Stimulated activated CD4-positive, alpha-beta T cell treated with anti-CD3 and anti-CD28 coated beads, Interleukin-4, amount 100 ng/mL, for 48 hours (primary cell): ENCODE measurements around the gene GMEB2.

Source experiments
- DNase-seq, 2 donors: peaks; one replicate each; pipeline ENCODE4 v3.0.0-alpha.2; 2020; ENCODE audit warnings: low read depth in 2 of 2

Gene GMEB2

DNA sequence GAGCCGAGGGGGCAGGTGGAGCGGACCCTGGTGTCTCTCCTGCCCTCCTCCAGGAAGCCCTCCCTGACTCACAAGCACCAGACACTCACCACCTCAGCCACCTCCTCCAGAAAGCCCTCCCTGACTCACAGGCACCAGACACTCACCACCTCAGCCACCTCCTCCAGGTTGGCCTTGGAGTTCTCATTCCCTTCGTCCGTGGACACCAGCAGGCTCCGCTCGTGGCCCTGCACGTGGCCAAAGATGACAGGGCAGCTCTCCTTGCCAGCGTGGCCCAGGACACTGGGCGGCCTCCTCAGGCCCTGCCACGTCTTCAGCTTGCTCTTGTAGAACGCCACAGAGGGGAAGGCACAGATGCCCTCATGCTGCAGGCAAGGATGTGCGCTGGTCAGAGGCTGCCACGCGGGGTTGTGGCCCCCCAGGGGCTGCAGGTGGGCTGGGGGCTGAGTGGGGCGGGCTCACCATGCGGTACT is 66.5 kb downstream of the GMEB2 start:
- DNase-seq: no peak

DNA sequence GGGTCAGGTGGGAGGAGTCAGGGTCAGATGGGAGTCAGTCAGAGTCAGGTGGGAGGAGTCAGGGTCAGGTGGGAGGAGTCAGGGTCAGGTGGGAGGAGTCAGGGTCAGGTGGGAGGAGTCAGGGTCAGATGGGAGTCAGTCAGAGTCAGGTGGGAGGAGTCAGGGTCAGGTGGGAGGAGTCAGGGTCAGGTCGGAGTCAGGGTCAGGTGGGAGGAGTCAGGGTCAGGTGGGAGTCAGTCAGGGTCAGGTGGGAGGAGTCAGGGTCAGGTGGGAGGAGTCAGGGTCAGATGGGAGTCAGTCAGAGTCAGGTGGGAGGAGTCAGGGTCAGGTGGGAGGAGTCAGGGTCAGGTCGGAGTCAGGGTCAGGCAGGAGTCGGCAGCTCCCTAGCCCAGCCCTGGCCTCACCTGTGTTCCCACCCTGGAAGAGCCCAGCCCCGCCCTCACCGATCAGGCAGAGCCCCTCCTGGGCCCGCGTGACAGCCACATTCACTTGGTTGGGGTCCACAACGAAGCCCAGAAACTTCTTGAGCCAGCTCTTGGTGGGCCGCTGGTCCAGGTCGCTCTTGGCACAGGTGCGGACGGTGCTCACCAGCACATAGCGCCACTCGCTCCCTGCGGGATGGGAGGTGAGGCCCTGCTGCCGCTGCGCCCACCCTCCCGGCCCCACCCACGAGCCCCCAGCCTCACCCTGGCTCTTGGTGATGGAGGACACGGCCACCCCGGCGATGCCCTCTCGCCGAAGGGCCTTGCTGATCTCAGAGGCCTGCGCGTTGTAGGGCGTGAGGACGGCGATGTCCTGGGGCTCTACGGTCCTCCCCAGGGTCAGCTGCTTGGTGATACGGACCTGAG is 67.2 kb downstream of the GMEB2 start:
- peak in 1 of 2 donors; percentile 51 for DNase-seq

DNA sequence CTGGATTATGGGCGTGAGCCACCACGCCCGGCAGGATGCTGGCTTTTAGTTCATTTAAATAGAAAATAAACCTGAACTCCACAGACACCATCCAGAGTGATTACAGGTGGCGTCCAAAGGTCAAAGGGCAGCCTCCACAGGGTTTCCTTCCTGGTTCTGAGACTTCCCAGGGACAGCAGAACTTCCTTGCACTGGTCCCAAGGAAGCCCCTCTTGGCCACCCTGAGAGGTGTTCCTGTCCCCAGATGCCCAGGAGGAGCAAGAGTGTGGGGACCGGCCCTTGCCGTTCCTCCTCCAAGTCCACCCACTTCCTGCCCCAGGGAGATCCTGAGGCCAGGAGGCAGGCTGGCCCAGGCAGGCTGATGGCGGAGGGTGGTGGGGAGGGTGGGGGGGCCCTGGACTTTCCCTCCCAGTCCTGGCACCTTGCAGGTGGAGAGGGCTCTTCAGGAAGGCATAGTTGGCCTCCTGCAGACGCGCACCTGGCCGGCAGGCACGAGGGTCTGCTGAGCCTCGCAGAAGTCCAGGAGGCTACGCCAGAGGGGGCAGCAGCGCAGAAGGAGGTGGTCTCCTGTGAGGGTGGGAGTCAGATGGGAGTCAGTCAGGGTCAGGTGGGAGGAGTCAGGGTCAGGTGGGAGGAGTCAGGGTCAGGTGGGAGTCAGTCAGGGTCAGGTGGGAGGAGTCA is 68.0 kb downstream of the GMEB2 start:
- DNase-seq: no peak

DNA sequence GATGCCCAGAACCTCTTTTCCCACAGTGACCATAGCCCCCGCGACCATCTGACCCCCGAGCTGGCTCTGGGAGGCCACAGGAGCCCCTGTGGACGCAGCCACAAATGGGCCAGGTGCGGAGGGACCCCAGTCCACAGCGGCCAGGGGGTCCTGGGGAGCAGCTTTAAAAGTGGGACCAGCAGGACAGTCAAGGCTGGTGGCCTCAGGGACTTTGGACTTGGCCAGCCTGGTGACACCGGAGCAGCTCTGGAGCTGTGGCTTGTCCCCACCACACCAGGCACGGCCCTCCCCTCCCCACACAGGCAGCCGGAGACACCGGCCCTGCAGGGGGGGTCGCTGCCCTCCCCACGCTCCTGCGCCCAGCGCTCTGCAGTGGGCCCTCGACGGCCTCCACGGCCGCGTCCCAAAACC is 69.4 kb downstream of the GMEB2 start:
- DNase-seq: no peak

DNA sequence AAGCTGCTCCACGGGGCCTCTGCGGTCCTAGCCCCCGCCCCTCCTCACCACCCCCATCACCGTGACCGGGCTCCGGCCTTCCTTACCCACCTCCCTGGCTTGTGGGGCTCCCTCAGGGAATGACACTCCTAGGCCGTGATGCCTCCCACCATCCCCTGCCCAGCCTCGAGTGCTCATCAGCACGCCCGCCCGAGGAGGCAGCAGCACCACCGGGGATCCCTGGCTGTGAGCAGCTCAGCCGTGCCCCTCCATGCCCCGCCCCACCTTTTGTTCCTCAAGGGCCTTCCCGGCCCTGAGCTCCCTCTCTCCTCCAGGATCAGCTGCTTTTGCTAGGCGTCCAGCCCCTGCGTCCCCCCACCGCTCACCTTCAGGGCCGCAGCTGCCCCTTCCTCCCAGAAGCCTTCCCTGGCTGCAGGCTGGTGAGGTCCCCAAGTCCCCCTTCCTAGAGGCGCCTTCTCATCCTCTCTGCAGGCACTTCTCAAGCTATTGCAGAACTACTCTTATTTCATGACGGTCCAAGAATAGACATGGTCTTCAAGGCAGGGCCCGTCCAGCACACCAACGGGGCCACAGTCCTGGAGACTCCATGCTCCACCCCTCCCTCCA is 69.9 kb downstream of the GMEB2 start:
- DNase-seq: no peak

DNA sequence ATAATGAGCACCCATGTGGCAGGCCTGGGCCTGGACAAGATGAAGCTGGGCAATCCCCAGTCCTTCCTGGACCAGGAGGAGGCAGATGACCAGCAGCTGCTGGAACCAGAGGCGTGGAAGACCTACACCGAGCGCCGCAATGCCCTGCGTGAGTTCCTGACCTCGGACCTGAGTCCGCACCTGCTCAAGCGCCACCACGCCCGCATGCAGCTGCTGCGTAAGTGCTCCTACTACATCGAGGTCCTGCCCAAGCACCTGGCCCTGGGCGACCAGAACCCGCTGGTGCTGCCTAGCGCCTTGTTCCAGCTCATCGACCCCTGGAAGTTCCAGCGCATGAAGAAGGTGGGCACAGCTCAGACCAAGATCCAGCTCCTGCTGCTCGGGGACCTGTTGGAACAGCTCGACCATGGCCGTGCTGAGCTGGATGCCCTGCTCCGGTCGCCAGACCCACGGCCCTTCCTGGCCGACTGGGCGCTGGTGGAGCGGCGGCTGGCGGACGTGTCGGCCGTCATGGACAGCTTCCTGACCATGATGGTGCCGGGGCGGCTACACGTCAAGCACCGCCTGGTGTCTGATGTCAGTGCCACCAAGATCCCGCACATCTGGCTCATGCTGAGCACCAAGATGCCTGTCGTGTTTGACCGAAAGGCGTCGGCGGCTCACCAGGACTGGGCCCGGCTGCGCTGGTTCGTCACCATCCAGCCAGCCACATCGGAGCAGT is 71.1 kb downstream of the GMEB2 start:
- no peak for DNase-seq

DNA sequence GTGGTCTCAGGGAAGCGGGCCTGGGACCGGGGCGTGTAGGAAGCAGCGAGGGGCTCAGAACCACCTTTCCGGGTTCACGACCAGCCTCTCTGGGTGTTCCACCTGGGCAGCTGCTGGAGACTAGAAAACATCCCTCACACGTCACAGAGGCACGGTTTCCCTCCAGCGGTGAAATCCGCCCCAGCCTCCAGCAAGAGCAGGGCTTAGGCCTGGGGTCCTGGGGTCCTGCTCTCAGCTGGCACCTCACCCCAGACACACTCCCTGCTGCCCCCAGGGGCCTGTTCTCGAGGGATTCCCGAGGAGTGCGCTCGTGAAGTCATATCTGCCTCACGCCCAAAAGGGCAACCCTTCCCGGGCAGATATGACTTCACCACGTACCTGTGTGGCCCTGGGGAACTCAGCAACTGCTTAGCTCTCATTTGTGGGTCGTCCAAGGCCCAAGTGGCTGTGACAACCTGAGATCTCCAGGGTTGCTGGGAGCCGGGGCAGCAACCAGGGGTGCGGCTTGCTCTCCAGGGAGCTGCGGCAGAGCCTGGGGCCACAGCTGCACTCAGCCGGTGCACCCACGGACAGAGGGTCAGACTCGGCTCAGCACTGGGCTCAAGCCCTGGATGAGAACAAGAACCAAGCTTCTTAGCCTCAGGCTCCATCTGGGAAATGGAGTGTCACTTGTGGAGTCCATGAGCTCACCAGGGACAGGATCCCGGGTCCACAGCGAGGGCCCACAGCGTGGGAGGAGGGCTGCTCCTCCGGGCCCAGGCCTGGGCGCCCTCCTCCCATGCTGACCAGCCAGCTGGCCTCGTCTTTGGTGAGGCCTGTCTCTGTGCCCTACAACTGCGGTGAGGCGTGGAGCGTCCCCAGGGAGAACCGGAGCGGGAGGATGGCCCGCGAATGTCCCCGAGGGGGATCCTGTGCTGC is 72.3 kb downstream of the GMEB2 start:
- DNase-seq: no peak

DNA sequence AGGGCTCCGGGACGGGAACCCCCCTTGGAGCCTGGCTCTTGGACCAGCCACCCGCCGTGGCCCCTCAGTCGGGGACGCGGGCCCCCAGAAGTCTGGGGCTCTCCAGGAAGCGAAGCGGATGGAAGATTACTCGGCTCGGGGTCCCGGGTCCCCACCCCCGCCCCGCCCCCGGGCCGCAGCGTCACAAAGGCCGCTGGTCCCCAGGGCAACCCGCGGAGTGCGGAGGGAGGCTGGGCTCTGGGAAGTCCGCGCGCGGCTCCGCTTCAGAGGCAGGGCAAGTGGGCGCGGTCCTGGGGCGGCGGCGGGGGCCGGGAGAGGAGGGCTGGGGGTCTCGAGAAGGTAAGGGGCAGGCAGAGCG is 73.0 kb downstream of the GMEB2 start, which contains the start of gene FNDC11:
FNDC11 (plus strand) TSS at position 227 of the 358 bp plus-strand sequence. CDS start 1,505 bp downstream, outside the sequence.
- DNase-seq: no peak

DNA sequence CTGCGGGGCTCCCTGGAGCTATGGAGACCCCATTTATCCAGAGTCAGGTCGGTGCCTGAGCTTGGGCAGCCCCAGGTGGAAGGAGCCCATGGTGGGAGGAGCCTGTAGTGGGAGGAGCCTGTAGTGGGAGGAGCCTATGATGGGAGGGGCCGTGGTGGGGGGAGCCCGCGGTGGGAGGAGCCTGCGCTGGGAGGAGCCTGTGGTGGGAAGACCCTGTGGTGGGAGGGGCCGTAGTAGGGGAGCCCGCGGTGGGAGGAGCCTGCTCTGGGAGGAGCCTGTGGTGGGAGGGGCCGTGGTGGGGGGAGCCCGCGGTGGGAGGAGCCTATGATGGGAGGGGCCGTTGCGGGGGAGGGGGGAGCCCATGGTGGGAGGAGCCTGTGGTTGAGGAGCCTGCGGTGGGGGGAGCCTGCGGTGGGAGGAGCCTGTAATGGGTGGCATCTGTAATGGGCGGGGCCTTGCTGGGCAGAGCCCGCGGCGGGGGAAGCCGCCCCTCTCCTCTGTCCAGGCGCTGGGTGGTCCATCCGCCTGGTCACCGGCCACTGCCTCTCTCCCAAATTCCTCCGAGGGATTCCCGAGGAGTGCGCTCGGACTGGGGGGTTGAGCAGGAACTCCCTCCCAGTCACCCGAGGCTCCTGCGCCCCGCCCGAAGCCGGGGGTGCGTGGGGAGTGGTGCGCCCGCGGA is 73.5 kb downstream of the GMEB2 start:
- DNase-seq: peak; percentile 82 to 94

DNA sequence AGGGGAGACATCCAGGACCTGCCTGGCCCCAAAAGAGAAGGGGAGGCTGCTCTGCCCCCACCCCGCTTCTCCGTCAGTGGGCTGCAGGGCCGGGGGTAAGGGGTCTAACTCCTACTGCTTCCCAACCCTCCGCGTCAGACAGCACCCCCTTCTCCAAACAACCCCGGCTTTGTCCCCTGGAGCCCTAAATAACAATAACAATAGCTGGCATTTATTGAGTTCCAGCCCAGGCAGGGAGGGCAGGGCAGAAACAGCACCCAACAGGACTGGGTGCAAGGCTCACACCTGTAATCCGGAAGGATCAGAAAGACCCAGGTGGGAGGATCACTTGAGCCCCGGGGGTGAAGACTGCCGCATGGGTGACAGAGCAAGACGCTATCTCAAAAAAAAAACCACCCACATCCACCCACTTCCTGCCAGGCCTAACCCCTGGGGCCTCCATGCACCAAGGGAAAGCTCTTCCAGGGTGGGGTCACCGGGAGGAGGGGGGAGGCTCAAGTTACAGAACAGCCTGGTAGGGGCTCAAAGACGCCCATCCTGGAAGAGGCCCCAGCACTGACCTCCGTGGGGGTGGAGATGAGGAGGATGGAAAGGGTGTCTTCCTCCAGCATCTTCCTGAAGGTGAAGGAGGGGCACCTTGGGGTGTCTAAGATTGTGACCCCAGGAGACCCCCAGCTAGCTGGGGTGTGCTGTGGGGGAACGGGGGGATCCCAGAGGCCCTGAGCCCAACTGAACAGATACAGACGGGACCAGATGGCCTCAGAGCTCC is 74.2 kb downstream of the GMEB2 start:
- no peak for DNase-seq

DNA sequence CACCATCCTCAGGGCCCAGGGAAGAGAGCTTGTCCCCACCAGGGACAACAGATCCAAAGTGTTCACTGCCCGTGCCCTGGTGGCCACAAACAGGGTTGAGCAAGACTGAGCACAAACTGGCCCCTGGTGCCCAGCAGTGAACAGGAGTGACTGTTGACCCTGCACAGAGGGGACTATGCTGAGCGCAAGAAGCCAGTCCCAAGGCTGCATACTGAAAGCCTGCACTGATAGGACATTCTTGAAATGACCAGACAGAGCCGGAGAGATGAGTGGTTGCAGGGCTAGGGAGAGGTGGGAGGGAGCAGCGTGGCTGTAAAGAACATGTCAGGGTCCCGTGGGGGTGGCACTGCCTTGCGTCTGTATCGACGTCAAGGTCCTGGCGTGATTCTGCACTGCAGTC is 75.8 kb downstream of the GMEB2 start:
- no peak for DNase-seq

DNA sequence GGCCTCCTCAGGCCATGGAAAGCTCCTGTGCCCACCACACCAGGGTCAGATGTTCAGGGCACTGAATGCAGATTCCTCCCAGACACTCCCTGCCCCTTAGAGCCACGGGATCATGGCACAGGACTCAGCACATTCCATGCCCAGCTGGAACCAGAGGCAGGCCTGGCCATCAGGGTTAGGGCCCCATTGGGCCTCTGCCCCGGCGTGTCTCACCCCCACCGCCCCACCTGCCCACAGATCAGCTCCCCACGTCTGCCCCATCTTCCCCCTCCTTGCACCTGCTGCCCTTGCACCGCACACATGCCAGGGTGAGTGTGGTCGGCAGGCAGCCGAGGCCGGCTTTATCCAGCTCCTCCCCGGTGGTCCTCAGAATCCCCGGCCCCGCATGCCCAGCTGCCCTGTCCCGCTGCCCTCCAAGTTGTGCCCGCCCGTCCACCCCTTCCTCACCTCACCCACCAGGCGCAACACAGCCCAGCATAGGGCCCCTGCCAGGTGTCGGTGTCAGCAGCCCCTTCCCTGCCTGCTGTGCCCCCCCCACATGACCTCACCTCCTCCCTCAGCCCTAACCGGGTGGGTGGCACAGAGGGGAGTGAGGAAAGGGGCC is 77.1 kb downstream of the GMEB2 start:
- no peak for DNase-seq

DNA sequence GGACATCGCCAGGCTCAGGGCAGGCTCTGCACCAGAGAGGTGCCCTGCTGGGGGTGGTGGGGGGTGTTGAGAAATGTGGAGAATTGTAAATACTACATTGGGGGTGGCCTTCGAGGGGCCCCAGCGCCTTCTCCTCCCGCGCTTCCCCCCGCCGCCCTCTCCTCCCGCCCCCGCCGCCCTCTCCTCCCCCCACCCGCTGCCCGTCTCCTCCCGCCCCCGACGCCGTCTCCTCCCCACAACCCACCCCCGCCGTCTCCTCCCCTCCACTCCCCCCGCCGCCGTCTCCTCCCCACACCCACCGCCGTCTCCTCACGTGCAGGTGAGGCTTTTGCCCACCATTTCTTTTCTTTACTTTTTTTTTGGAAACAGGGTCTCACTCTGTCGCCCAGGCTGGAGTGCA is 77.9 kb downstream of the GMEB2 start:
- no peak for DNase-seq

DNA sequence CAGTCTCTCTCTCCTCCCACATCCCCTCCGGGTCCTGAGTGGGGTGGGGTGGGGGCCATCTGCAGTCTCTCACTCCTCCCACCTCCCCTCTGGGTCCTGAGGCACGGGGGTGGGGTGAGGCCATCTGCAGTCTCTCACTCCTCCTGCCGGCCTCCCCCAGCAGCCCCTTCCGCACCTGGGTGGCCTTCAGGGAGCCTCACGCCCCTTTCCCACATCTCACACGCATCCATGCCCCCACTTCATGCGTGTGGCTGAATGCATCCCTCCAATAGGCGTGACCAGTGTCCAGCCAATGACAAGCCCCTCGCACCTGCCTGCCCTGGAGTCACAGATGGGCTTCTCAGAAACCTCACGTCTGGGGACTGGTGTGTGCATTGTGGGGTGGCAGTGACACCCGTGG is 78.4 kb downstream of the GMEB2 start:
- DNase-seq: no peak

DNA sequence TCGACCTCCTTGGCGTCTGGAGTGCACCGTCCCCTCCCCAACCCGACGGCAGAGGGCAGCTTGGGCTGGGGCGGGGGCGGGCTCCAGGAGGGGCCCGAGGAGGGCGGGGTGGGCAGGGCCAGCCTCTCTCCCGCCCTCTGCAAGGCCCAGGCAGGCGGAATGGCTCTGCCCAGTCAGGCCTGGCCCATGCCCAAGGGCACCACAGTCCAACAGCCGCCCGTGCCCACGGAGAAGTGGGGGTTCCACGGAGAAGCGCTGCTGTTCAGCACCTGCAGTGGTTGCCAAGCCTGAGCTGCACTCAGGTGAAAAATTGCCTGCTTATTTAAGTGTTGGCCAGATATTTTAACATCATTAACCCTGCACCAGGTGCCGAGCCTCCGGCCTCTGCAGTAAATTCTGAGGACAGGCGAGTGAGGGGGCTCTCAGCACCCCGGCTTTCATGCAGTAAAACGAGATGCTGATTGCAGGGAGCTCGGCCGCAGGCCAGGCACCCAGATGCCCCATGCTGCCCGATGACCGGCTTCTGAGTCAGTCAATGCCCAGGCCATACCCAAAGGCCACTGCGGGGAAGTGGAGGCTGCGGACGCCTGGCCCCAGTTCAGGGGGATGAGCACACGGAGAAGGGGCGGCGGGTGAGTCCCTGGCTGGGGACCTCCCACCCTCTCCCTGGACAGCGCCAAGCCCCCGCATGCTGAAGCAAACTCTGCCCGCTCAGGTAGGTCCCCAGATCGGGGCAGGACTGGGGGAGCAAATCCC is 79.0 kb downstream of the GMEB2 start, which contains the start of gene SRMS:
SRMS (minus strand) TSS at position 25 of the 756 bp plus-strand sequence. CDS start 286 bp downstream, outside the sequence.
- DNase-seq: no peak

DNA sequence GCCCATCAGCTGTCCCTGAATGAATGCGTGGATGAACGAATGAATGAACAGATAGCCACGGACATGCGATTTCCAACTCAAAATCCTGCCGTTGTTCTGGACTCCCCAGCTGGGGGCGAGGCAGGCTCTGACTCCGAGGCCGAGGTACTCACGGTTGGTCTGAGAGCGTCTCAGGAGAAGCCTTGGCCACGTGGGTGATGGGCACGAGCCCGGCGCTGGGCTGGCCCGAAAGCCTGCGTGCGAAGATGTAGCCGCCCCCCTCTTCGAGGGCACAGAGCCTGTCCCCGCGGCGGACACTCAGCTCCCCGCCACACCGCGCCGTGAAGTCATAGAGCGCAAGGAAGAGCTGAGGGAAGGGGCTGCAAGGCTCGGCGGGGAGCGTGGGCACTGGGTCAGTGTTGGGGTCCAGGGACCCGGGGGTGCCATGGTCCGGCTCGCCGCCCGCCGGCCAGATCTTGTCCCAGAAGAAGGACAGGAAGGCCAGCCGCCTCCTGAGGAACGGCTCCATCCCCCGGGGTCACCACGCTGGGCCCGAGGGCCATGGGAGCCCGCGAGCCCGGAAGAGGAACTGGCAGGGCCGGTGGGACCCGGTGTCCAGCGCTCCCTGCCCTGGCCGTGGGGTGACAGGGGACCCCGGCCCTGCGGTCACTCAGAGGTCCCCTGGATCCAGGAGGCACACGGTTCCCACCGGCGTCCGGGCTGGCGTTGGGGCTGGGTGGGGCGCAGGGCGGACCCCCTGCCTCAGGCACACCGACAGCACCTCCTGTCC is 79.8 kb downstream of the GMEB2 start:
- DNase-seq: no peak

DNA sequence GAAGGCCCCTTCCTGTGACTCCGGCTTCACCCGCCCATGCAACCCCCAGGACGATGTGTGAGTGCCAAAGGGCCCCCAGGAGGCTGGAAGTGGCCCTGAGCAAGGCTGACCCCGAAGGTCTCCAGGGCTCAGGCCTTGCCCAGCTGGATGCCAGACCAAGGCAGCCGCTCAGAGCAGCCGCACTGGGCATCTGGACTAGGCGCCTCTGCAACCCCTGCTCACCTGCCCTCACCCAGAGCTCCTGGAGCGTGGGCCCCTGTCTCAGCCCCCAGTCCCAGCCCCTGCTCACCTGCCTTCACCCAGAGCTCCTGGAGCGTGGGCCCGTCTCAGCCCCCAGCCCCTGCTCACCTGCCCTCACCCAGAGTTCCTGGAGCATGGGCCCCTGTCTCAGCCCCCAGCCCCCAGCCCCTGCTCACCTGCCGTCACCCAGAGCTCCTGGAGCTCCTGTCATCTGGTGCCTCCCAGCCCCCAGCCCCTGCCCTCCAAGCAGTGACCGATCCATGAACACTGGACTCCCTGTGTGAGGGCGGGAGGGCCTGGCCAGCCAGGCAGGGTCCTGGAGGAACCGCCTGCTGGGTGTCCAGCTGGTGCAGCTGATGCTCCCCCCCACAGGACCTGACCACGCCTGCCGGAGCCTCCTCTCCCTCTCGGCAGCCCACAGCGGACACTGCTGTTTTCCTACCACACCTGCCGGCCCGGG is 80.5 kb downstream of the GMEB2 start:
- DNase-seq: no peak
